ENCODE measurements around the gene CTNND1. TPM values are rescaled to one million over a fixed set of nuclear protein-coding genes. Genes with fewer than 3 reads are reported as not detected.
A peak's percentile ranks its signal among the peaks of the same experiment; 100 is the strongest.

CTNND1 gene
- total and polyA plus RNA-seq, 2 of the 4 experiments (the other 2 are of a cell fraction), result 88.5 to 229 TPM

DNA sequence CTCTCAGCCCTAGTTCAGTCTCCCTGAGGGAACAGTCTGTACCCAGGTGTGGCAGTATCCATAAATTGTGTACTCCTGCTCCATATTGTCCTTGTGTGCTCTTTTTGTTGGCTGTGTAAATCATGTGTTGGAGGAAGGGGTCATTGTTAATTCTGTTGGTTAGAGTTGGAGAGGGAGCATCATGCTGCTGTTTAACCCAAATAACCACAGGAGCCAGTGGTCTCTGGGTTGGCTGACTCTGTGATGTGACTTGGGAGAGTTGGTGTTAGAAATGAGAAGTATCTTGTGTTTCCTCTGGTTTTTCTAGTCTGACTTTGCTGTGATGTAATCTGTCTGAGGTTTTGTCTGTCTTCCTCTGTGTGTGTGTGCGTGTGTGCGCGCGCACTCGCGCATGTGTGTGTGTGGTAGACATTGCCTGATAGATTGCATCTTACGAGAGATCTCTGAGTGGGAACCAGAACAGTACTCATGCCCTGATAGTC lies 30.5 kb downstream of the CTNND1 start:
- peak; percentile 53 for DNase-seq
- CTCF ChIA-PET, result interaction anchor here (1.0 kb wide), 1 partner anchor 8 kb away, joined by 4 read pairs; no protein-coding TSS in a partner anchor

More for the DNA sequence above, 30.5 kb downstream of the CTNND1 start:
- peaks cover 79% of the 10 kb centered on the region for H4K20me1 ChIP-seq (ENCODE audit: insufficient read depth, low read length)
- no peak overlapping the region for H4K8ac ChIP-seq (ENCODE audit: low read depth in 2 of 2, low read length in 2 of 2)
- no peaks in the 10 kb centered on the region for H3K27me3 ChIP-seq (ENCODE audit: control insufficient read depth, insufficient read depth, low read length)
- H3K56ac ChIP-seq (ENCODE audit: extremely low read depth, insufficient read depth, low read length), result no peak overlapping the region
- no peak overlapping the region for H2BK120ac ChIP-seq (ENCODE audit: low read depth, low read length)
- H3K4me3 ChIP-seq (ENCODE audit: insufficient read depth, low read depth, low read length), result no peak overlapping the region
- H3K9me1 ChIP-seq (ENCODE audit: insufficient read depth, low read length), result peaks cover 17% of the 10 kb centered on the region
- no peaks in the 10 kb centered on the region for H3K9me3 ChIP-seq (ENCODE audit: control insufficient read depth, insufficient read depth, low read length)
- POLR2A ChIA-PET (ENCODE audit: unreplicated experiment), result no interaction called here
- WGBS, 2 experiments (ENCODE audit: extremely low coverage in 2 of 2, insufficient read length in 1 of 2), result no CpG with 5 or more reads among the region's 7 CpGs
- no peak overlapping the region for H2BK20ac ChIP-seq (ENCODE audit: low read depth, low read length)
- BruUV-seq (replicated peaks), result no TSS peak
- H3K14ac ChIP-seq (replicated peaks; ENCODE audit: low read depth, low read length), result 0 out of 2 replicates have a peak overlapping the region, but pooled peaks have one; percentile 25
- no peak overlapping the region for H2AK9ac ChIP-seq (replicated peaks; ENCODE audit: low read depth, low read length, poor library complexity)
- ATAC-seq (ENCODE audit: low read depth), result no peak; the same call in 1 of the 2 replicates
- in situ Hi-C loops (cut with MboI; ENCODE audit: low sequenced_read_pairs), result no loop called here
- H2BK15ac ChIP-seq (ENCODE audit: low read depth, low read length), result no peak overlapping the region
- dilution Hi-C loops (cut with HindIII; ENCODE audit: low sequenced_read_pairs, unreplicated experiment), result no loop called here
- peak overlapping the region; percentile 17; the same call in 1 of the 2 replicates for H3K23ac ChIP-seq (ENCODE audit: low read depth, low read length)
- no peak overlapping the region for H3K4me2 ChIP-seq (ENCODE audit: low read depth, low read length)
- no peak overlapping the region for H3K9ac ChIP-seq (ENCODE audit: low read depth, low read length)
- peaks cover 35% of the 10 kb centered on the region for H3K36me3 ChIP-seq (ENCODE audit: control insufficient read depth, insufficient read depth, low read length)
- H3K18ac ChIP-seq (ENCODE audit: low read depth, low read length), result no peak overlapping the region
- H3K4me1 ChIP-seq (ENCODE audit: control insufficient read depth, insufficient read depth, low read length), result peaks cover 13% of the 10 kb centered on the region
- intact Hi-C loops (cut with micrococcal nuclease), result no loop called here
- no peak overlapping the region for H3K4ac ChIP-seq (ENCODE audit: low read depth, low read length)
- no peak overlapping the region for H4K5ac ChIP-seq (ENCODE audit: low read depth, low read length)
- no peak overlapping the region for H2AK5ac ChIP-seq (ENCODE audit: low read depth, low read length)
- no peak overlapping the region for H3K27ac ChIP-seq (ENCODE audit: insufficient read depth, low read length)
- no peak overlapping the region for H4K91ac ChIP-seq (ENCODE audit: insufficient read depth, low read depth, low read length)
- H2BK5ac ChIP-seq (ENCODE audit: low read depth, low read length, poor library complexity, severe bottlenecking), result no peak overlapping the region
- no peak for TF ChIP-seq RAD21 (IDR thresholded peaks at IDR 0.05; ENCODE audit: low read length)
- TF ChIP-seq POLR2A (IDR thresholded peaks at IDR 0.05; ENCODE audit: low read depth, low read length), result no peak
- TF ChIP-seq CEBPB (IDR thresholded peaks at IDR 0.05; ENCODE audit: low read depth, low read length), result no peak
- no peak for TF ChIP-seq MAZ (IDR thresholded peaks at IDR 0.05; ENCODE audit: borderline replicate concordance, low read depth, low read length)
- no peak for TF ChIP-seq CHD1 (IDR thresholded peaks at IDR 0.05; ENCODE audit: low read depth, low read length)
- TF ChIP-seq RFX5 (IDR thresholded peaks at IDR 0.05; ENCODE audit: low read depth, low read length), result no peak
- no peak for TF ChIP-seq FOS (IDR thresholded peaks at IDR 0.05; ENCODE audit: low read depth, low read length)
- TF ChIP-seq CTCF (conservative IDR thresholded peaks at IDR 0.05; ENCODE audit: low read depth, low read length), result no peak
- H3K79me1 ChIP-seq (ENCODE audit: low read depth in 1 of 2, low read length in 2 of 2), result peaks cover 27 to 73% of the 10 kb centered on the region in 2 experiments; a peak in 3 of 4 replicates
- H2AFZ ChIP-seq (replicated peaks; ENCODE audit: low read length, poor library complexity), result no peak overlapping the region

Data from IMR-90 (cell line).